ENCODE results near the gene UBE2B.
"Not testable (repeated sequence)": the region's sequence is repeated elsewhere in the genome, so short reads cannot be mapped to it uniquely, and the experiment has no call there.

Gene UBE2B

GRCh38 chr5:134370871-134371833 lies at the start of gene UBE2B:
UBE2B (plus strand) TSS chr5:134371569; CDS start chr5:134371596, 27 bp downstream.
- DNase-seq, result peak; percentile 94

GRCh38 chr5:134327327-134327726 lies 44.0 kb upstream of the UBE2B start:
- no peak for DNase-seq

GRCh38 chr5:134328619-134329018 lies 42.8 kb upstream of the UBE2B start:
- no peak for DNase-seq

GRCh38 chr5:134336833-134337232 lies 34.5 kb upstream of the UBE2B start:
- not testable (repeated sequence) for DNase-seq

- not testable (repeated sequence) for DNase-seq
Measured at GRCh38 chr5:134343500-134343899, 27.9 kb upstream of the UBE2B start.

- not testable (repeated sequence) for DNase-seq
Measured at GRCh38 chr5:134345476-134345875, 25.9 kb upstream of the UBE2B start.

GRCh38 chr5:134345996-134346395 lies 25.4 kb upstream of the UBE2B start:
- no peak for DNase-seq

- DNase-seq, result no peak
Measured at GRCh38 chr5:134349463-134349862, 21.9 kb upstream of the UBE2B start.

GRCh38 chr5:134355681-134356080 lies 15.7 kb upstream of the UBE2B start:
- DNase-seq, result no peak

- DNase-seq, result no peak
Measured at GRCh38 chr5:134365604-134366003, 5.8 kb upstream of the UBE2B start.

- DNase-seq, result no peak
Measured at GRCh38 chr5:134370311-134370870, 978 bp upstream of the UBE2B start.

GRCh38 chr5:134371834-134372340 lies 518 bp downstream of the UBE2B start:
- no peak for DNase-seq

- not testable (repeated sequence) for DNase-seq
Measured at GRCh38 chr5:134373633-134374032, 2.3 kb downstream of the UBE2B start.

GRCh38 chr5:134374232-134374631 lies 2.9 kb downstream of the UBE2B start:
- DNase-seq, result no peak

- no peak for DNase-seq
Measured at GRCh38 chr5:134380346-134380745, 9.0 kb downstream of the UBE2B start.

- DNase-seq, result not testable (repeated sequence)
Measured at GRCh38 chr5:134382204-134382603, 10.8 kb downstream of the UBE2B start.

- no peak for DNase-seq
Measured at GRCh38 chr5:134383980-134384697, 12.8 kb downstream of the UBE2B start.

GRCh38 chr5:134387443-134387842 lies 16.1 kb downstream of the UBE2B start:
- DNase-seq, result no peak

GRCh38 chr5:134392301-134392700 lies 20.9 kb downstream of the UBE2B start:
- DNase-seq, result no peak

- DNase-seq, result no peak
Measured at GRCh38 chr5:134394932-134395331, 23.6 kb downstream of the UBE2B start.

GRCh38 chr5:134396274-134396673 lies 24.9 kb downstream of the UBE2B start:
- no peak for DNase-seq

- DNase-seq, result no peak
Measured at GRCh38 chr5:134397196-134397595, 25.8 kb downstream of the UBE2B start.

- no peak for DNase-seq
Measured at GRCh38 chr5:134398609-134399155, 27.3 kb downstream of the UBE2B start.
